ENCODE data around the gene SRSF1.
"Not testable (repeated sequence)": the region's sequence is repeated elsewhere in the genome, so short reads cannot be mapped to it uniquely, and the experiment has no call there.

Gene SRSF1

GRCh38 chr17:58006924-58007780, at the start of gene SRSF1:
SRSF1 (minus strand) TSS chr17:58007246; CDS start chr17:58007137, 109 bp downstream.
- peak; percentile 98 for DNase-seq

- DNase-seq, result no peak
Measured at GRCh38 chr17:58056476-58056875, 49.4 kb upstream of the SRSF1 start.

GRCh38 chr17:58054641-58055040, 47.6 kb upstream of the SRSF1 start:
- no peak for DNase-seq

DNA sequence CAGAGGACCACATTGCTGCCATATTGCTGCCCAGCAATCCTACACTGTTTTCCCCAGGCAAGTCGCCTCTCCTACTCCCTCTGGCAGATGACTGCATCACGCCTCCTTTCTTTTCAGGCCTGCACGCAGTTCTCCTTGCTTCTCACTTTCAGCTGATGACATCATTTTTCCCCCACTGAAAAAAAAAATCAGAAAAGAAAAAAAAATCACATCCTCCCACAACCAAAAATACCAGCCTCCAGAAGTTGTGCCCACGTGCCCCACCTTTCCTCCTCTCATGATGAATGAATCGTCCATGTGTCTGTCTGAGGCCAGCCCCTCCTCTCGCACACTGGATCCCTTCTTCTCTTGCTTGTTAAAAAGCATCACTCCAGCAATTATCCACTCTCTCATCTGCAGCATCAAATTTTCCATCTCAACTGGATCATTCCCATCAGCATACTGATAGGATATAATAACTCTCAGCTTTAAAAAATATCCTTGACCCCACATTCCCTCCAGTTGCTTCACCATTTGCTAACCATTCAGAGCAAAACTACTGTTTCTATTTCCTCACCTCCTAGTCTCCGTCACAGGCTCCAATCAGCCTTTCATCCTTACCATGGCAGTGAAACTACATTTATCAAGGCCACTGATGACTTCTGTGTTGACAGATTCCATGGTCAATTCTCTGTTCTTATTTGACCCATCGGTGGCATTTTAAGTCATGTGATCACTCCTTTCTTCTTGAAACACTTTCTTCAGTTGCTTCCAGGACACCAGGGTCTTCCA, 46.1 kb upstream of the SRSF1 start:
- no peak for DNase-seq

- DNase-seq, result no peak
Measured at GRCh38 chr17:58052407-58052806, 45.4 kb upstream of the SRSF1 start.

GRCh38 chr17:58051468-58051867, 44.4 kb upstream of the SRSF1 start:
- DNase-seq, result no peak

GRCh38 chr17:58050966-58051365, 43.9 kb upstream of the SRSF1 start:
- no peak for DNase-seq

- DNase-seq, result no peak
Measured at GRCh38 chr17:58049533-58049932, 42.5 kb upstream of the SRSF1 start.

DNA sequence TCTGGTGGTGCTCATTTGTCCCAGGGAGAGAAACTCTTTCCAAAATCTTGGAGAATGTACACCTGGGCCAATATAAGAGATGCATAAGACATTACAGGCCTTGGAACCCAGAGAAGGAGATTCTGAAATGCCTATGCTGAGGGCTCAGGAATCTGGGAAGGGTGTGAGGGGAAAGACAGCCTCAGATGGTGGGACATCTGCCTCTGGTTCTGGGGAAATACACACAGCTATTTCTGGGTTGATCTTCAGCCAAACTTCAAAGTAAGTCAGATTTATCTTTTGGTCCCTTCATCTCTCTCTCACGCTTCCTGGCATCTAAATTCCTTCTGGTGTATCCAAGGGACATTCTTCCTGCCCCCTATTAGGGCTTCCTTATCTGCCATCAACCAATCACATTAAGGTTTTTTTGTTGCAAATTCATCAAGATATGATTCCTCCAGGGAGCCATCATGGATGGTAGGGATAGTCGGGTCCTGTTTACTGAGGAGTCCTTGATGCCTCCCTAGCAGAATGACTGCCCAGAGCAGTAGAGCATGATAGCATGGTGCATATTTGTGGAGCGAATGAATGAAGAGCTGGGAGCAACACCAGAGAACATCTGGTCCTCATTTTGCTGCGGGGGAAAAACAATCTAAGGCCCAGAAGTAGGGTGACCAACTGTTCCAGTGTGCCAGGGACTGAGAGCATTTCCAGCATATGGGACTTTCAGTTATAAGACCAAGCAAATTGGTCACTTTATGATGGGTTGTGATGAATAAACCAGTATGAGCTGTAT, 40.5 kb upstream of the SRSF1 start:
- DNase-seq, result no peak

DNA sequence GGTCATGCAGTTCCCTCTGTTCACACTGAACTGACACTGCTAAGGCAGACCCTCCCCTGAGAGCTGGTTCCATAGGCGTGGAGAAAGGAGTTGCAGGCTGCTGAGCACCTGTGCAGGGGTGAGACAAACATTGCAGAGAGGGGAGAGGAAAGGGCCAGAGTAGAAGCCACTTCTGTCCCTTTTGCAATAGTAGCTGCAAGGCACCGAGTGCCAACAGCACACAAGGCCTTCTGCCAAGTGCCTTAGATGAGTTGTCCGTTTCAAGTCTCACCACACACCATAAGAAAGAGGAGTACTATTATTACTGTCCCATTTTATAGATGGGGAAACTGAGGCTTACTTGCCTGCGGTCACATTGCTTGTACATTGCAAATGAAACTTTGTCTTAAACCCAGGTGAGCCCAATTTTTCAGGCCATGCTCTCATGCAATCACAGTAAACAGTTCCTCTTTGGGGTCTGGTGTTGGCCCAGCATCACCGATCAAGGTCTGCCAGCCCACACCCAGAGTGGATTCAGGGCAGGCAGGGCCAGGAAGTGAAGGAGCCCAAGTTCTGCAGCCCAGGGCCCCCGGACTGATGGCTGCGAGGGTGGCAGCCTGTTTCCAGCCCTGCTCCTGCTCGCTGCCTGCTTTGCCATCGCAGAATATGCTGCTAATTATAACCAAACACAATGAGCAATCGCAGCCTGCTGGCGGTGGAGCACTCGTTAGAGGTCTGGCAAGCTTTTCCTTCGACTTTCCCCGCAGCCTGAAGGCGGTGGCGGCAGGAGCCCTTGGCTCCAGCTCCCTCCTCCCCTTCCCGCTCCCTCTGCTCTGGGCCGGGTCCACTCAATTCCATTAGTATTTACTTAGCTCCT, 39.4 kb upstream of the SRSF1 start:
- no peak for DNase-seq

- not testable (repeated sequence) for DNase-seq
Measured at GRCh38 chr17:58044256-58044655, 37.2 kb upstream of the SRSF1 start.

DNA sequence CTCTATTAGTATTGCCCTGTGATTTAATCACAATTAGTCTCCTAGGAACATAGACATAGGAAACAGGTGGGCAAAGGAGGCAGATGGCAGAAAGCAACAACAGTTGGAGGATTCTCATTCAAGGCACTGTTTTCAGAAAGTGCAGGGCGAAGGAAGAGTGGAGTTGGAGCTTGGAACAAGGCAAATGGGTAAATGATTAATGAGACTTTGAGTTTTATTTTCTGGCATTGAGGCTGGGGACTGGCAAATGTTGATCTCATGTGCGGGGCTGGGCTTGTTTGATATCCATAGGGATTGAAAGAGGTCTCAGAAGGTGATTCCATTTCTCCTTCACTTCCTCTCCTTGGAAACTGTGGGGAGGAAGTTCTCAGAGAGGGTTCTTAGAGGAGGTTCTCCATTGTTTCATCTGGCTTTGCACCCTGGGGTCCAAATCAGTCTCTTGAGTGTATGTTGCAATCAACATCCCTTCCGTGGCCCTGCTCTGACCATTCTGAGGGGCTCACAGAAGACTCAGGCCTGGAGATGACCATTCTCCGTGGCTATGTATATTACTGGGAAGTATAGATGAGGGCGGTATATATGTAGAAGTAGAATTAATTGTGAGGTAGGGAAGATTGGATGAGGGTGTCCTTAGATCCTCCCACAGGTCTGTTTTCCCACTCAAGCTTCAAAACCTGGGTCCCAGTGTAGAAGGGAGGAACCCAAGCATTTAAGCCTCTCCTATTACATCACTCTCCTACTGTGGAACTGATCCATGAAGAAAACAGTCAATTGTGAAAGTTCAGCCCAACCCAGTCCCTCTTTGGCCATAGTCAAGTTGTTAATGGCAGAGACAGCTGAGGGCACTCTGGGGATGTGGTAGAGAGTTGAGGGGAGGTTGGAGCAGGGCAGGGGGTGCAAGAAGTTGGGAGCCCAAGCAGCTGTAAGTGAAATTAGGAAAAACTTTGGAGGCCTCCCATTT, 36.5 kb upstream of the SRSF1 start:
- no peak for DNase-seq

DNA sequence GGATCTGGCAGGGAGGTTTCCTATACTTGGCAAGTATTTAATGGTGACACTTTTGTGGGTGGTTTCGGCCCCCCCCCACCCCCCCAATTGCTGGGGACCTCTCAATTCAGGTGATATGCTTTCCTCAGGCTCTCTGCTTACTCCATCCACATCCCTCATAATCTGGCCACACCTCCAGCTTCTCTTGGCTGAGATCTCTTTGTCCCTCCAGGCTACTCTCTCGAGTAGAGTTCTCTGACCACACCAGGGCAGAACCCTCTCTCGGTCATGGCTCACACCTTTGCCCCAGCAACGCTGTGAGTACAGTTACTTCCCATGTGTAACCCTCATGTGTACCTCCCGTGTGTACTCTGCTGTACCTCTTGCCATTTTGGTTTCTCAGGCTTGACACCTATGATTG, 34.1 kb upstream of the SRSF1 start:
- no peak for DNase-seq

DNA sequence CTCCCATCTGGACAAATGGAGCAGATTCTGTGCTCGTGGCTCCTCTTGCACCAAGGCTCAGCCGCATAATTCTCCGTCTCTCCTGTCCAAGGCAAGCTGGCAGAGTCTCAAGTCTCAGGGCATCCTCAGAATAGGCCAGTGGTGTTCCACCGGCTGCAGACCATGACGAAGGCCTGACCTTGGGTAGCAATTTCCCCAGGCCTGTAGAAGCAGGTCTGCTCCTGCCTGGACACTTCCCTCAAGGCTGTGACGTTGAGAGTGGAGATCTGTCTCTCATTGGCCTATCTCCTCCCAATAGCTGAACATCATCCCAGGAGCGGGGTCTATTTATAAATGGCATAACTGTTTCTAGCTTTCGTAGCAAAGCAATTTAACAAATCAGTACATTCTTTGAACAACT, 33.3 kb upstream of the SRSF1 start:
- no peak for DNase-seq

GRCh38 chr17:58039975-58040374, 32.9 kb upstream of the SRSF1 start:
- no peak for DNase-seq

DNA sequence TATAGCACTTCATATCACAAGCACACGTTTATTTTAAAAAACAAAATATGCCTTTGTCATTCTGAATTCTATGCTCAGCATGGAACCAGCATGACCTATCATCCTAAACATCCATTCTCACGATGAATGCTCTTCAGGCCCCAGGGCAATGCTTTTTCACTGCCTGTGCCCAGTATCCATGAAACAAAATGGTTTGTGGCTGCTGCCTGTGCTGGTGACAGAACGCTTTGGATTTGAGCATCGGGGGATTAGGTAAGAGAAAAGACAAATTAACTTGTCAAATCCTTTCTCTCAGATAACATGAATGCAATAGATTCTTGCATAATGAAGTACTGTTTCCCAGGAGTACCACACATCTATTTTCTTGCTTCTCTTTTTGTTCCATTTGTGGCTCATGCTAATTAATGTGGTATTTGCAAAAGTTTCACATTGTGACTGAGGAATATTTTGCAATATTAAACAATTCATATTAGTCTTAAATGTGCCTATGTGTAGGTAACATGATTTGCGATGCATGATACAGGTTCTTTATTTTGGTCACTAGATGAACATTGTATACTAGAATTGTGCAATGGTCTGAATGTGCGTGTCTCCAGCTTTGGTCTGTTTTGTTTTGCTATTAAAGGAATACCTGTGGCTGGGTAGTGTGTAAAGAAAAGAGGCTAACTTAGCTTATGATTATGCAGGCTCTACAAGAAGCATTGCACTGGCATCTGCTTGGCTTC, 25.8 kb upstream of the SRSF1 start:
- no peak for DNase-seq

GRCh38 chr17:58028578-58028977, 21.5 kb upstream of the SRSF1 start:
- DNase-seq, result no peak

GRCh38 chr17:58020401-58020800, 13.4 kb upstream of the SRSF1 start:
- DNase-seq, result no peak

- no peak for DNase-seq
Measured at GRCh38 chr17:58019521-58019920, 12.5 kb upstream of the SRSF1 start.

DNA sequence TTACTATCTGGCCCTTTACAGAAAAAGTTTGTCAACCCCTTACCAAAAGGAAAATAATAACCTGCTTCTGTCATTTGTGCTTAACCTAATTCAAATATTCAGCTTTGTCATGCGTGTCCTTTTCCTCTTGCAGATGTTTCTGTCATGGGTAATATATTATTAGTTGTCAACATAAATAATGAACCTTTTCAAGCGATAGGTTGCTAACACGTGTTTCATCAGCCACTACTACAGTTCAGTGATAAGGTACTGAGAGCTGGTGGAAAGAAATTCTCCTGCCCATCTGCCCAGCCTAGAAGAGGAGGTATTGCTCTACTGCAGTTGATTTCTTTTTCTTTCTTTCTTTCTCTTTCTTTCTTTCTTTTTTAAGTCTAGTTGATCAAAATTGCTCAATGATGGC, 12.0 kb upstream of the SRSF1 start:
- no peak for DNase-seq
